Measurements from ENCODE around the gene FOXK1.

FOXK1 gene

DNA sequence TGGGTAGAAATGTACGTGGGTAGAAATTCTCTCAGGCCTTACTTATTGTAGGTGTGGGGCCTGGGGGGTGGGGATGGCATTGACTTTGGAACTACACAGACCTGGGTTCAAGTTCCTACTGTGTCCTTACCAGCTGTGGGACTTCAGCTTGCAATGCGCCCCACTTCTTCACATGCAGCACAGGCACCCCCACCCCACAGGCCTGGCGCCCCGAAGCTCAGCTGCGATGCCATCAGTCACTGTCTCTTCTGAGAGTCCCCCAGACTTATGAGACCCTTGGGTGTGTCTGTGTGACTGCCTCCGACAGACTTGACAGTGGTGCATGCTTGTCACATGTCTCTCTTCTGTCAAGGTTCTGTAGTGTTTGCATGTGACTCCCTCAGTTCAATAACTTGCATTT, 90.2 kb downstream of the FOXK1 start:
- no peaks in the 10 kb centered on the region for H3K36me3 ChIP-seq (ENCODE audit: control insufficient read depth, insufficient read depth, low read length)
- no peak overlapping the region for H3K56ac ChIP-seq (ENCODE audit: low read length)
- H3K4me2 ChIP-seq (ENCODE audit: low read length), result no peak overlapping the region
- no peak overlapping the region for H3K18ac ChIP-seq (ENCODE audit: low read length)
- H3K27ac ChIP-seq (ENCODE audit: low read depth, low read length), result no peak overlapping the region
- H3K79me1 ChIP-seq (ENCODE audit: low read length), result peaks cover 8% of the 10 kb centered on the region
- no peak overlapping the region for H2BK5ac ChIP-seq (ENCODE audit: low read length)
- no peak overlapping the region for H2AK5ac ChIP-seq (ENCODE audit: low read length)
- no peak overlapping the region for H3K9ac ChIP-seq (ENCODE audit: low read length)
- no peak overlapping the region for H3K4ac ChIP-seq (ENCODE audit: low read depth, low read length)
- H3K27me3 ChIP-seq (ENCODE audit: insufficient read depth, low read length, poor library complexity), result no peaks in the 10 kb centered on the region
- no peak overlapping the region for H4K5ac ChIP-seq (ENCODE audit: low read length)
- no peaks in the 10 kb centered on the region for H3K4me1 ChIP-seq (ENCODE audit: control insufficient read depth, low read depth, low read length)
- DNase-seq, result no peak
- no peak overlapping the region for H4K8ac ChIP-seq (ENCODE audit: low read depth, low read length)
- WGBS (ENCODE audit: extremely low coverage, insufficient coverage, low lambda C conversion rate), result no CpG with 5 or more reads among the region's 6 CpGs
- H2BK15ac ChIP-seq (replicated peaks; ENCODE audit: low read depth), result no peak overlapping the region
- H2BK120ac ChIP-seq (ENCODE audit: low read depth, low read length), result no peak overlapping the region
- H3K79me2 ChIP-seq (ENCODE audit: control insufficient read depth, insufficient read depth, low read length), result peaks cover 9% of the 10 kb centered on the region
- no peak overlapping the region for H3K23ac ChIP-seq (ENCODE audit: low read length)
- no peak overlapping the region for H3K4me3 ChIP-seq (ENCODE audit: low read length)

DNA sequence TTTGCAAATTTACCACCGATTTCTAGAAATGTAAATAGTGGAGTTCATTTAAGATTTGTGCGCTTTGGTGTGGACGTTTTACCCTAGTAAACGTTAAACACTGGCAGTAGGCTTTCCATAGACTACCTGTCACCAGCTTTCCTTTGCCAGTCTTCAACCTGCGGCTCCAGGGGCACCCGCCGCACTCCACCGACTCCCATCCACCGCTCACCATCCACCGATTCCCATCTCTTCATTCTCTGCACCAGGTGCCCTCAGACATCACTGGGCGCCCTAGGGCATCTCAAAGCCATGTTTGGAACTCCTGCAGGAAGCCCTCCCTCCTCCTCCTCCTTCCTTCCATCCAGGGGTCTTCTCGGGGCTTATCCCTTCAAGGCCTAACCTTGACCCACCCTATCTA, 91.9 kb downstream of the FOXK1 start:
- Histone ChIP-seq H4K8ac (ENCODE audit: low read depth, low read length) (no peak overlapping the region), H3K18ac (ENCODE audit: low read length) (no peak overlapping the region), H4K5ac (ENCODE audit: low read length) (no peak overlapping the region), H3K79me2 (ENCODE audit: control insufficient read depth, insufficient read depth, low read length) (peaks cover 9% of the 10 kb centered on the region), H2BK120ac (ENCODE audit: low read depth, low read length) (no peak overlapping the region), H3K27ac (ENCODE audit: low read depth, low read length) (no peak overlapping the region), H3K4ac (ENCODE audit: low read depth, low read length) (no peak overlapping the region), H2BK5ac (ENCODE audit: low read length) (no peak overlapping the region), H3K9ac (ENCODE audit: low read length) (no peak overlapping the region), H3K23ac (ENCODE audit: low read length) (no peak overlapping the region), H2AK5ac (ENCODE audit: low read length) (no peak overlapping the region), H3K56ac (ENCODE audit: low read length) (peak overlapping the region; percentile 34), H3K79me1 (ENCODE audit: low read length) (peaks cover 14% of the 10 kb centered on the region), H2BK15ac (replicated peaks; ENCODE audit: low read depth) (no peak overlapping the region), H3K36me3 (ENCODE audit: control insufficient read depth, insufficient read depth, low read length) (no peaks in the 10 kb centered on the region), H3K4me3 (ENCODE audit: low read length) (no peak overlapping the region), H3K27me3 (ENCODE audit: insufficient read depth, low read length, poor library complexity) (no peaks in the 10 kb centered on the region), H3K4me2 (ENCODE audit: low read length) (no peak overlapping the region), H3K4me1 (ENCODE audit: control insufficient read depth, low read depth, low read length) (no peaks in the 10 kb centered on the region)
- no CpG with 5 or more reads among the region's 12 CpGs for WGBS (ENCODE audit: extremely low coverage, insufficient coverage, low lambda C conversion rate)
- DNase-seq, result no peak

DNA sequence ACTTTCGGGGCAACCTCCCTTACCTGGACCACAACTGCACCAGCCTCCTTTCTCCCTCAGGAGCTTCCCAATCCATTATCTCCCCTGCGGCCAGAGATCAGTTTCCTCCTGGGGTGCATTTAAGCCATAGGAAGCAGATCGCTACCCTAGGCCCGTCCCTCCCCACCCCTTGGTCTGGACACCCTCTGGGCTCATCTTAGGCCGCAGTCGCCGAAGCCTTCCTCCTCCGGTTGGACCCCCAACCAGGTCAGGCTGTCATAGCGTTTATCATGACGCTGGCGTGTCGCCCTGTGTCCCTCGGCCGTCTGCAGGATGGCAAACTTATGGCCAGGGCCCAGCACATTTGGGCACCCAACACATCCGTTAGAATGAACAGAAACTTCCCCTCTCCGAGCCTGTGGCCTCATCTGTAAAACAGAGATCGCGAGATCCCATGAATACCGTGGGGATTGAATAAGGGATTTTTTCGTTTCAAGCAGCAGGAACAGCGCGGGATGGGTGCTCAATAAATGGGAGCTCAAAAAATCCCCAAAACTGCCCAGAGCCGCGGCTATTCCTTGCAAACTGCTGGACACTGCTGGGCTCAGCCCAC, 92.7 kb downstream of the FOXK1 start:
- peak overlapping the region; percentile 75 for H3K4me2 ChIP-seq (ENCODE audit: low read length)
- peak overlapping the region; percentile 90 for H3K56ac ChIP-seq (ENCODE audit: low read length)
- H3K4me3 ChIP-seq (ENCODE audit: low read length), result peak overlapping the region; percentile 61
- no peak overlapping the region for H2BK120ac ChIP-seq (ENCODE audit: low read depth, low read length)
- H3K9ac ChIP-seq (ENCODE audit: low read length), result peak overlapping the region; percentile 76
- H3K4ac ChIP-seq (ENCODE audit: low read depth, low read length), result no peak overlapping the region
- H3K4me1 ChIP-seq (ENCODE audit: control insufficient read depth, low read depth, low read length), result no peaks in the 10 kb centered on the region
- no peak overlapping the region for H2BK5ac ChIP-seq (ENCODE audit: low read length)
- peak overlapping the region; percentile 26 for H3K18ac ChIP-seq (ENCODE audit: low read length)
- H4K8ac ChIP-seq (ENCODE audit: low read depth, low read length), result peak overlapping the region; percentile 91
- H3K27ac ChIP-seq (ENCODE audit: low read depth, low read length), result no peak overlapping the region
- no peak overlapping the region for H2AK5ac ChIP-seq (ENCODE audit: low read length)
- H2BK15ac ChIP-seq (replicated peaks; ENCODE audit: low read depth), result no peak overlapping the region
- peaks cover 9% of the 10 kb centered on the region for H3K79me2 ChIP-seq (ENCODE audit: control insufficient read depth, insufficient read depth, low read length)
- H3K27me3 ChIP-seq (ENCODE audit: insufficient read depth, low read length, poor library complexity), result no peaks in the 10 kb centered on the region
- peaks cover 14% of the 10 kb centered on the region for H3K79me1 ChIP-seq (ENCODE audit: low read length)
- H3K23ac ChIP-seq (ENCODE audit: low read length), result no peak overlapping the region
- no CpG with 5 or more reads among the region's 24 CpGs for WGBS (ENCODE audit: extremely low coverage, insufficient coverage, low lambda C conversion rate)
- DNase-seq, result no peak
- no peaks in the 10 kb centered on the region for H3K36me3 ChIP-seq (ENCODE audit: control insufficient read depth, insufficient read depth, low read length)
- peak overlapping the region; percentile 68 for H4K5ac ChIP-seq (ENCODE audit: low read length)

DNA sequence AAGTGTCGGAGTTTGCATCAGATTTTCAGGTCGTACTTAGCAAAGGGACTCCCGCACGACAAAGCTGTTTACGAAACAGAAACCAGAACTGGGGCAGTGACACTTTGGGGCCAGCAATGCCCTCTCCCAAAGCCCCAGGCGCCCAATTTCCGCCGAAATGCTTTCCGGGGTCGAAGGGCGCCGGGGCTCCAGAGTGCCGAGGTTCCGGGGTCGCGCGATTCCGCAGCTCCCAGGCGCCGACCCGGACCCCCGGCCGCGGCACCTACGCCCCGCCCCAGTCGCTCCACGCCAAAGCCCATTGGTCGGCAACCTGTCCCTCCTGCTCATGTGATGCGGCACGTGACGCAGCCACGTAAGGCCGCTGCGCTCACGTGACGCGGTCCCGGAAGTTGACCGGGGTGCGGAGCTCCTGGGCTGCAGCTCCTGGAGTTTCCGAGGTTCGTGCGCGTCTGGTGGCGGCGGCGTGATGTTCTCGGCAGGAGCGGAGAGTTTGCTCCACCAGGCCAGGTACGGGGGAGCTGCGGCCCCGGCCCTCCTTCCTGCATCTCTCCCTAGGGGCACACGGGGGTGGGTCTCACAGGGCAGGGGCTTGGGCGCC, 93.3 kb downstream of the FOXK1 start, which contains the start of gene AP5Z1:
TSS of gene AP5Z1 (plus strand) at position 374 of the 598 bp plus-strand sequence. CDS start at position 467, 93 bp downstream.
- peak; percentile 98 for DNase-seq
- peak within 1 kb of the TSS; percentile 26 for H3K18ac ChIP-seq (ENCODE audit: low read length)
- H3K79me1 ChIP-seq (ENCODE audit: low read length), result peaks cover 14% of the 10 kb centered on the region
- peak within 1 kb of the TSS; percentile 91 for H4K8ac ChIP-seq (ENCODE audit: low read depth, low read length)
- no peak within 1 kb of the TSS for H2BK120ac ChIP-seq (ENCODE audit: low read depth, low read length)
- H3K36me3 ChIP-seq (ENCODE audit: control insufficient read depth, insufficient read depth, low read length), result no peaks in the 10 kb centered on the region
- H3K27me3 ChIP-seq (ENCODE audit: insufficient read depth, low read length, poor library complexity), result no peaks in the 10 kb centered on the region
- H3K56ac ChIP-seq (ENCODE audit: low read length), result peak within 1 kb of the TSS; percentile 90
- H3K4me2 ChIP-seq (ENCODE audit: low read length), result peak within 1 kb of the TSS; percentile 92
- H4K5ac ChIP-seq (ENCODE audit: low read length), result peak within 1 kb of the TSS; percentile 68
- peak within 1 kb of the TSS; percentile 61 for H3K4me3 ChIP-seq (ENCODE audit: low read length)
- H3K4ac ChIP-seq (ENCODE audit: low read depth, low read length), result peak within 1 kb of the TSS; percentile 22
- H2BK5ac ChIP-seq (ENCODE audit: low read length), result no peak within 1 kb of the TSS
- no peak within 1 kb of the TSS for H3K27ac ChIP-seq (ENCODE audit: low read depth, low read length)
- peaks cover 9% of the 10 kb centered on the region for H3K79me2 ChIP-seq (ENCODE audit: control insufficient read depth, insufficient read depth, low read length)
- no peak within 1 kb of the TSS for H2BK15ac ChIP-seq (replicated peaks; ENCODE audit: low read depth)
- no peak within 1 kb of the TSS for H3K23ac ChIP-seq (ENCODE audit: low read length)
- WGBS (ENCODE audit: extremely low coverage, insufficient coverage, low lambda C conversion rate), result no CpG with 5 or more reads among the region's 55 CpGs
- H2AK5ac ChIP-seq (ENCODE audit: low read length), result no peak within 1 kb of the TSS
- no peaks in the 10 kb centered on the region for H3K4me1 ChIP-seq (ENCODE audit: control insufficient read depth, low read depth, low read length)
- peak within 1 kb of the TSS; percentile 76 for H3K9ac ChIP-seq (ENCODE audit: low read length)

DNA sequence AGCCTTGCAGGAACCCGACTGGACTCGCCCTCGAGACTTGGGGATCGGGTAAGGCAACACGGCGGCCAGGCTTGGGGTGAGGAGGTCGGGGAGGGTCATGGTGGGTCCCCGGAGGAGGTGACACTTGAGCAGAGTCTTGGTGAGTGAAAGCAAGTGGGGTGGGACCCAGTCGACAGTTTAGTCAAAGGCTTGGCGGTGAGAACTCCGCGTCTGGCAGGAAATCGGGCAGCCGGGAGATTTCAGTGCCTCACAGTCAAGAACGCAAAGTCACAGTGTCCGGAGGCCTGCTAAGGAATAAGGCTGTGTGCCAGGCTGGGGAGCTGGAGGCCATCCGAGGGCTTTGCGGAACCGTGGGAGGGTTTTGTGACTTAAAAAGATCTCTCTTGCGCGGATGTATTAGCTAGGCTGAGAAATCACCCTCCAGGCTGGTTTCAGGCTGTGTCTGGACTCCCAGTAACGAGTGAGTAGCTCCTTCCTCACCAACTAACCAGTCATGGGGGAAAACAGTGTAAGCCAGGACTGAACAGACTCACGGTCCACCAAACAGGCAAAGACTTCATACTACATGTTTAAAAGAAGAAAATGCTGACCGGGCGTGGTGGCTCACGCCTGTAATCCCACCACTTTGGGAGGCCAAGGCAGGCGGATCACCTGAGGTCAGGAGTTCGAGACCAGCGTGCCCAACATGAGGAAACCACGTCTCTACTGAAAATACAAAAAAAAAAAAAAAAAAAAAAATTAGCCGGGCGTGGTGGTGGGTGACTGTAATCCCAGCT, 93.9 kb downstream of the FOXK1 start:
- Histone ChIP-seq H2BK120ac (ENCODE audit: low read depth, low read length) (no peak overlapping the region), H3K36me3 (ENCODE audit: control insufficient read depth, insufficient read depth, low read length) (no peaks in the 10 kb centered on the region), H3K4me3 (ENCODE audit: low read length) (peak overlapping the region; percentile 49), H3K4me2 (ENCODE audit: low read length) (peak overlapping the region; percentile 92), H3K27ac (ENCODE audit: low read depth, low read length) (no peak overlapping the region), H4K5ac (ENCODE audit: low read length) (no peak overlapping the region), H3K18ac (ENCODE audit: low read length) (no peak overlapping the region), H3K27me3 (ENCODE audit: insufficient read depth, low read length, poor library complexity) (no peaks in the 10 kb centered on the region), H3K4ac (ENCODE audit: low read depth, low read length) (peak overlapping the region; percentile 22), H2AK5ac (ENCODE audit: low read length) (no peak overlapping the region), H3K79me1 (ENCODE audit: low read length) (peaks cover 14% of the 10 kb centered on the region), H4K8ac (ENCODE audit: low read depth, low read length) (no peak overlapping the region), H3K4me1 (ENCODE audit: control insufficient read depth, low read depth, low read length) (no peaks in the 10 kb centered on the region), H3K9ac (ENCODE audit: low read length) (peak overlapping the region; percentile 60), H3K56ac (ENCODE audit: low read length) (peak overlapping the region; percentile 78), H2BK15ac (replicated peaks; ENCODE audit: low read depth) (no peak overlapping the region), H3K79me2 (ENCODE audit: control insufficient read depth, insufficient read depth, low read length) (peaks cover 9% of the 10 kb centered on the region), H2BK5ac (ENCODE audit: low read length) (no peak overlapping the region), H3K23ac (ENCODE audit: low read length) (no peak overlapping the region)
- DNase-seq, result peak; percentile 59
- no CpG with 5 or more reads among the region's 32 CpGs for WGBS (ENCODE audit: extremely low coverage, insufficient coverage, low lambda C conversion rate)

Measured in mesendoderm (in vitro differentiated cells).